Neural progenitor cell (in vitro differentiated cells): ENCODE results near the gene LMNB1. TPM values are rescaled to one million over a fixed set of nuclear protein-coding genes. Genes with fewer than 3 reads are reported as not detected.

ENCODE experiments used
- DNase-seq: peaks from one replicate; pipeline ENCODE4 v3.0.0-alpha.2; 2016; ENCODE audit warnings: low spot score
- H2AFZ ChIP-seq: fragments of 200-600 bp; sonication (generic); replicated peaks from 2 replicates; pipeline ENCODE4 v1.6.1; 2016; ENCODE audit warnings: antibody characterized with exemption
- H3F3A ChIP-seq: fragments of 200-600 bp; sonication (generic); 2 replicates; pipeline ENCODE4 v1.6.1; 2016; ENCODE audit warnings: antibody characterized with exemption, low read depth
- H3K27ac ChIP-seq: fragments of 200-600 bp; sonication (generic); 2 replicates; pipeline ENCODE4 v1.5.1; 2016; ENCODE audit warnings: mild to moderate bottlenecking
- H3K27me3 ChIP-seq: fragments of 200-600 bp; sonication (generic); 2 replicates; pipeline ENCODE4 v1.6.1; 2016; ENCODE audit warnings: mild to moderate bottlenecking, moderate library complexity
- H3K36me3 ChIP-seq: fragments of 200-600 bp; sonication (generic); 2 replicates; pipeline ENCODE4 v1.5.1; 2016
- H3K4me1 ChIP-seq: fragments of 200-600 bp; sonication (generic); 2 replicates; pipeline ENCODE4 v1.6.1; 2016; ENCODE audit warnings: mixed run types
- H3K4me2 ChIP-seq: fragments of 200-600 bp; sonication (generic); 2 replicates; pipeline ENCODE4 v1.6.1; 2016
- H3K4me3 ChIP-seq: fragments of 200-600 bp; sonication (generic); 2 replicates; pipeline ENCODE4 v1.5.1; 2016
- H3K79me2 ChIP-seq: fragments of 200-600 bp; sonication (generic); 2 replicates; pipeline ENCODE4 v1.6.1; 2016; ENCODE audit warnings: low read depth
- H3K9ac ChIP-seq: fragments of 200-600 bp; sonication (generic); 2 replicates; pipeline ENCODE4 v1.6.1; 2016
- H3K9me3 ChIP-seq: fragments of 200-600 bp; sonication (generic); 2 replicates; pipeline ENCODE4 v1.5.1; 2016; ENCODE audit warnings: low read depth
- H4K20me1 ChIP-seq: fragments of 200-600 bp; sonication (generic); 2 replicates; pipeline ENCODE4 v1.6.1; 2016; ENCODE audit warnings: low read depth
- H3K27ac Mint-ChIP-seq: 3 replicates; pipeline ENCODE4 v1.8.0; 2021; ENCODE audit warnings: mixed read lengths
- H3K27me3 Mint-ChIP-seq: 2 replicates; pipeline ENCODE4 v1.8.0; 2022; ENCODE audit warnings: low read depth, mild to moderate bottlenecking, inconsistent platforms, moderate library complexity, mixed read lengths; ENCODE audit not compliant: insufficient read depth
- H3K36me3 Mint-ChIP-seq: 3 replicates; pipeline ENCODE4 v1.8.0; 2021; ENCODE audit warnings: mixed read lengths
- H3K4me1 Mint-ChIP-seq: 3 replicates; pipeline ENCODE4 v1.8.0; 2021; ENCODE audit warnings: mixed read lengths
- H3K4me3 Mint-ChIP-seq: 3 replicates; pipeline ENCODE4 v1.8.0; 2021; ENCODE audit warnings: mild to moderate bottlenecking, moderate library complexity, mixed read lengths
- H3K9me3 Mint-ChIP-seq: 3 replicates; pipeline ENCODE4 v1.8.0; 2020; ENCODE audit warnings: mixed read lengths
- CTCF ChIP-seq: fragments of 200-600 bp; sonication (generic); IDR thresholded peaks from 2 replicates; pipeline ENCODE4 v1.5.1; 2017; ENCODE audit warnings: antibody characterized with exemption, mild to moderate bottlenecking
- EZH2 ChIP-seq: fragments of 200-600 bp; sonication (generic); IDR thresholded peaks from 2 replicates; pipeline ENCODE4 v1.6.1; 2017; ENCODE audit warnings: antibody characterized with exemption, mild to moderate bottlenecking, moderate library complexity
- EZH2phosphoT487 ChIP-seq: fragments of 200-600 bp; sonication (generic); IDR thresholded peaks from 2 replicates; pipeline ENCODE4 v1.6.1; 2017; ENCODE audit warnings: antibody characterized with exemption
- total RNA-seq: library from RNA; depleted of rRNA; stranded (reverse); fragments of >200 nt; gene quantifications from 2 replicates; pipeline ENCODE4 v1.2.3, GENCODE V29; 2015; ENCODE audit warnings: low replicate concordance

Gene LMNB1
- total RNA-seq, 1 donor from 2014 or later, result 245 TPM

DNA sequence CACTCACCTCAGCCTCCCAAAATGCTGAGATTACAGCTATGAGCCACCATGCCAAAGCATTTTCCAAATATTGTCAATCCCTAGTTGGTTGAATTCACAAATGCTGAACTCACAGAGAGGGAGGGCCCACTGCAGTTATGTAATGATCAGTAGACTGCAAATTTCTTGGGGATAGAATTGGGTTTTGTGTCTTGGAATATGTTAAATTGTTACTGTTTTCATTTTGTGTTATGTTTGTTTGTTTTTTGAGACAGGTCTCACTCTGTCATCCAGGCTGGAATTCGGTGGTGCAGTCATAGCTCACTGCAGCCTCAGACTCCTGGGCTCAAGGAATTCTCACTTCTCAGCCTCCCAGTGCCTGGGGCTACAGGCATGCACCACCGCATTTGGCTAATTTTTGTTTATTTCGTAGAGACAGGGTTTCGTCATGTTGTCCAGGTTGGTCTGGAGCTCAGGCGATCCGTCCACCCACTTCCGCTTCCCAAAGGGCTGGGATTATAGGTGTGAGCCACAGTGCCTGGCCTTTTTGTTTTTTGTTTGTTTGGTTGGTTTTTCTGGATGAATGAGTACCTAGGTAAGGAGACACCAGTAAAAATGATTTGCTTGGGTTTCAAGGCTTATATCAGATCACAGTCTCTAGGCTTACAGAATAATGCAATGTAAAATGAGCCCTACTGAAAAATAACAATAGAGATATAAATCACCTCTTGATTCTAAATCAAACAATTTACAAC, 31.5 kb upstream of the LMNB1 start:
- Histone ChIP-seq H3K9ac (no peak overlapping the region), H3K4me3 (no peak overlapping the region), H3K27me3 (no peaks in the 10 kb centered on the region), H3K4me2 (peak overlapping the region; percentile 9), H3K27ac (no peak overlapping the region), H3F3A (peaks cover 18% of the 10 kb centered on the region), H4K20me1 (no peaks in the 10 kb centered on the region), H3K36me3 (no peaks in the 10 kb centered on the region), H3K9me3 (no peaks in the 10 kb centered on the region), H2AFZ (peak overlapping the region; percentile 74), H3K4me1 (peaks cover 18% of the 10 kb centered on the region), H3K79me2 (no peaks in the 10 kb centered on the region)
- H3K4me1 Mint-ChIP-seq, result peaks cover 25% of the 10 kb centered on the region
- no peaks in the 10 kb centered on the region for H3K36me3 Mint-ChIP-seq
- no peak overlapping the region for H3K4me3 Mint-ChIP-seq
- H3K27me3 Mint-ChIP-seq, result no peaks in the 10 kb centered on the region
- no peak for TF ChIP-seq CTCF
- no peak for TF ChIP-seq EZH2phosphoT487
- no peak for TF ChIP-seq EZH2
- no peak for DNase-seq
- no peaks in the 10 kb centered on the region for H3K9me3 Mint-ChIP-seq
- no peak overlapping the region for H3K27ac Mint-ChIP-seq

DNA sequence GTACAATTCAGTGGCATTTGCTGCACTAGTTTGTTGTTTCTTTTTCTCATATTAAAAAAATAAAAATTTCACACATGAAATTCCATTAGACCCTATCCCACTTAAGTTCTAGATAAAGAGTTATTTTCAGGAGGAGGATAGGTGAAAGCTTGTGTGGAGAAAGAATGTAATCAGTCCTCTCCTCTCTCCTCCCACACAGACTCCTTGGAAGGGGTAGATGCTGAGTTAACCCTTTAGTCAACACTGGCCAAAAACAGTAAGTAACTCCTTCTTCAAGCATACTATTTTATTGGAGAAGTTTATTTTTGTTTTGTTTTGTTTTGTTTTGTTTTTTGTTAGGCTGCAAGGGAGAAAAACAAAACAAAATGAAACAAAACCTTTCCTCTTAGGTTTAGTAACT, 30.6 kb upstream of the LMNB1 start:
- Histone ChIP-seq H3F3A (peaks cover 18% of the 10 kb centered on the region), H2AFZ (no peak overlapping the region), H3K79me2 (no peaks in the 10 kb centered on the region), H3K9me3 (no peaks in the 10 kb centered on the region), H3K27ac (no peak overlapping the region), H4K20me1 (no peaks in the 10 kb centered on the region), H3K27me3 (no peaks in the 10 kb centered on the region), H3K36me3 (no peaks in the 10 kb centered on the region), H3K4me2 (peak overlapping the region; percentile 9), H3K9ac (no peak overlapping the region), H3K4me3 (no peak overlapping the region), H3K4me1 (peaks cover 18% of the 10 kb centered on the region)
- H3K36me3 Mint-ChIP-seq, result no peaks in the 10 kb centered on the region
- H3K27ac Mint-ChIP-seq, result no peak overlapping the region
- DNase-seq, result no peak
- H3K4me3 Mint-ChIP-seq, result no peak overlapping the region
- no peaks in the 10 kb centered on the region for H3K27me3 Mint-ChIP-seq
- TF ChIP-seq EZH2phosphoT487, result no peak
- no peak for TF ChIP-seq EZH2
- TF ChIP-seq CTCF, result no peak
- no peaks in the 10 kb centered on the region for H3K9me3 Mint-ChIP-seq
- peaks cover 25% of the 10 kb centered on the region for H3K4me1 Mint-ChIP-seq

DNA sequence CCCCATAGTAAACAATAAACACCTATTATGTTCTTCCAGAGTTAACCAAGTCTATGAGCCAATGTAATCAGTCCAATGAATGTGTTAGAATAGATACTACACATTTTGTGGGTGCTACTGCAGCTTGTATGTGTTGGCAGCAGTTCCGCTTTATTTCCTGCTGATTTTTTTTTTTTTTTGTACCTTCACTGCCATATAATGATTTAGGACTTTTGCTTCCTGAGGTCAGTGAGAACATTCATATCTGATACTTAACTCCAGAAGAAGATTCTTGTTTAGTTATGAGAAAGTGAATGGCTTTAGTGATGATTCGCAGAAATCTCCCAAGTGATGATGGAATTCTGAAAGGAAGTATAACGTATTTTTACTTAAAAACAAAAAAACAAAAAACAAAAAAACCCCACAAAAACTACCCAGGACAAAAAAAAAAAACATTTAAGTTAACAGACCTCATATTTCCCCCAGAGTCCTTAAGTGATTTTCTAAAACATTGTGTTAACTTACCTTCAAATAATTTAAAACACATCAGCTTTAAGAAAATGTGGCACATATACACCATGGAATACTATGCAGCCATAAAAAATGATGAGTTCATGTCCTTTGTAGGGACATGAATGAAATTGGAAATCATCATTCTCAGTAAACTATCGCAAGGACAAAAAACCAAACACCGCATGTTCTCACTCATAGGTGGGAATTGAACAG, 24.7 kb upstream of the LMNB1 start:
- no peaks in the 10 kb centered on the region for H3K27me3 ChIP-seq
- H3K79me2 ChIP-seq, result no peaks in the 10 kb centered on the region
- Mint-ChIP-seq H3K4me3 (peak overlapping the region; percentile 41), H3K36me3 (no peaks in the 10 kb centered on the region), H3K27me3 (peaks cover 6% of the 10 kb centered on the region), H3K4me1 (peaks cover 14% of the 10 kb centered on the region), H3K27ac (no peak overlapping the region), H3K9me3 (no peaks in the 10 kb centered on the region)
- peaks cover 5% of the 10 kb centered on the region for H3K4me1 ChIP-seq
- H3K9ac ChIP-seq, result no peak overlapping the region
- no peaks in the 10 kb centered on the region for H4K20me1 ChIP-seq
- H3K27ac ChIP-seq, result no peak overlapping the region
- peaks cover 9% of the 10 kb centered on the region for H3F3A ChIP-seq
- TF ChIP-seq CTCF (no peak), EZH2phosphoT487 (no peak)
- H3K9me3 ChIP-seq, result no peaks in the 10 kb centered on the region
- H2AFZ ChIP-seq, result no peak overlapping the region
- no peak overlapping the region for H3K4me2 ChIP-seq
- H3K4me3 ChIP-seq, result no peak overlapping the region
- DNase-seq, result no peak
- H3K36me3 ChIP-seq, result no peaks in the 10 kb centered on the region
